WTC11 (cell line): Measurements from ENCODE around the gene LNX1. TPM values are rescaled to one million over a fixed set of nuclear protein-coding genes. Genes with fewer than 3 reads are reported as not detected.

Source experiments
- ATAC-seq: fragments of 200-7000 bp; cut with Tn5 transposase; 2 replicates; pipeline ENCODE4 v1.10.0; 2021; ENCODE audit warnings: mild to moderate bottlenecking, moderate library complexity
- CTCF ChIA-PET: fragments of 300-600 bp; sonication (Branson Sonifier 250); formaldehyde crosslinking; loops from one replicate; lab custom pipeline; 2021; ENCODE audit warnings: antibody characterized with exemption; lab: Charles Lee
- POLR2A ChIA-PET: fragments of 350-600 bp; sonication (Branson Sonifier 250); formaldehyde crosslinking; loops from one replicate; lab custom pipeline; 2021; ENCODE audit warnings: antibody characterized with exemption; lab: Charles Lee
- DNase-seq: peaks from one replicate; pipeline ENCODE4 v3.0.0; 2021; ENCODE audit warnings: low spot score
- H3K27ac Mint-ChIP-seq: 2 replicates; pipeline ENCODE4 v1.8.0; 2021; ENCODE audit warnings: mixed read lengths
- H3K27me3 Mint-ChIP-seq: 2 replicates; pipeline ENCODE4 v1.8.0; 2021; ENCODE audit warnings: low read depth, mild to moderate bottlenecking, moderate library complexity, mixed read lengths
- H3K36me3 Mint-ChIP-seq: 2 replicates; pipeline ENCODE4 v1.8.0; 2021; ENCODE audit warnings: mixed read lengths
- H3K4me1 Mint-ChIP-seq: 2 replicates; pipeline ENCODE4 v1.8.0; 2022; ENCODE audit warnings: mixed read lengths
- H3K4me3 Mint-ChIP-seq: 2 replicates; pipeline ENCODE4 v1.8.0; 2021; ENCODE audit warnings: mild to moderate bottlenecking, moderate library complexity, mixed read lengths
- H3K9me3 Mint-ChIP-seq: 2 replicates; pipeline ENCODE4 v1.8.0; 2021; ENCODE audit warnings: mixed read lengths
- CREB1 ChIP-seq: sonication (generic); formaldehyde crosslinking; IDR thresholded peaks from 2 replicates; pipeline ENCODE4 v1.8.0; 2023; ENCODE audit warnings: mild to moderate bottlenecking, missing genetic modification reagents
- EMX1 ChIP-seq: fragments of 250-450 bp; sonication (Bioruptor Pico); IDR thresholded peaks from 2 replicates; pipeline ENCODE4 v1.8.0; 2021; ENCODE audit warnings: mild to moderate bottlenecking
- ETV6 ChIP-seq: sonication (generic); formaldehyde crosslinking; IDR thresholded peaks from 2 replicates; pipeline ENCODE4 v1.8.1; 2022; ENCODE audit warnings: mild to moderate bottlenecking, missing genetic modification reagents
- GRHL2 ChIP-seq: fragments of 250-450 bp; sonication (Bioruptor Pico); IDR thresholded peaks from 2 replicates; pipeline ENCODE4 v1.8.0; 2022; ENCODE audit warnings: mild to moderate bottlenecking, moderate library complexity; ENCODE audit not compliant: insufficient replicate concordance, severe bottlenecking
- GTF2I ChIP-seq: fragments of 250-450 bp; sonication (Bioruptor Pico); conservative IDR thresholded peaks from 2 replicates; pipeline ENCODE4 v1.4.0; 2021; ENCODE audit warnings: mild to moderate bottlenecking
- NR1H2 ChIP-seq: sonication (generic); formaldehyde crosslinking; IDR thresholded peaks from 2 replicates; pipeline ENCODE4 v1.9.0; 2021; ENCODE audit warnings: mild to moderate bottlenecking, moderate library complexity, missing genetic modification reagents
- NR3C1 ChIP-seq: sonication (generic); formaldehyde crosslinking; conservative IDR thresholded peaks from 2 replicates; pipeline ENCODE4 v1.8.1; 2023; ENCODE audit warnings: low read depth, mild to moderate bottlenecking, missing genetic modification reagents
- OVOL2 ChIP-seq: fragments of 250-450 bp; sonication (Bioruptor Pico); IDR thresholded peaks from 2 replicates; pipeline ENCODE4 v1.9.0; 2021; ENCODE audit warnings: mild to moderate bottlenecking, borderline replicate concordance
- PRRX2 ChIP-seq: fragments of 250-450 bp; sonication (Bioruptor Pico); IDR thresholded peaks from 2 replicates; pipeline ENCODE4 v1.8.0; 2021; ENCODE audit warnings: mild to moderate bottlenecking
- SOX15 ChIP-seq: fragments of 250-450 bp; sonication (Bioruptor Pico); IDR thresholded peaks from 2 replicates; pipeline ENCODE4 v1.9.0; 2021; ENCODE audit warnings: mild to moderate bottlenecking
- total RNA-seq: library from RNA; stranded (reverse); gene quantifications from 3 replicates; pipeline ENCODE4 v1.2.3, GENCODE V29; 2021
- TF ChIP-seq, protein P1 (sequence below): sonication (generic); formaldehyde crosslinking; IDR thresholded peaks from 2 replicates; pipeline ENCODE4 v1.8.1; 2023; ENCODE audit warnings: mild to moderate bottlenecking, missing genetic modification reagents
- TF ChIP-seq, protein P2 (sequence below): sonication (generic); formaldehyde crosslinking; IDR thresholded peaks from 2 replicates; pipeline ENCODE4 v1.8.0; 2022; ENCODE audit warnings: mild to moderate bottlenecking, missing genetic modification reagents
- TF ChIP-seq, protein P3 (sequence below): fragments of 250-450 bp; sonication (Bioruptor Pico); IDR thresholded peaks from 2 replicates; pipeline ENCODE4 v1.9.0; 2021; ENCODE audit warnings: mild to moderate bottlenecking
- TF ChIP-seq, protein P4 (sequence below): sonication (generic); formaldehyde crosslinking; IDR thresholded peaks from 2 replicates; pipeline ENCODE4 v1.8.0; 2023; ENCODE audit warnings: missing genetic modification reagents
- TF ChIP-seq, protein P5 (sequence below): sonication (generic); formaldehyde crosslinking; IDR thresholded peaks from 2 replicates; pipeline ENCODE4 v1.8.1; 2023; ENCODE audit warnings: mild to moderate bottlenecking, moderate library complexity, missing genetic modification reagents
- TF ChIP-seq, protein P6 (sequence below): sonication (generic); formaldehyde crosslinking; IDR thresholded peaks from 2 replicates; pipeline ENCODE4 v1.8.1; 2023; ENCODE audit warnings: mild to moderate bottlenecking, missing genetic modification reagents, moderate library complexity
- TF ChIP-seq, protein P7 (sequence below): fragments of 250-450 bp; sonication (Bioruptor Pico); IDR thresholded peaks from 2 replicates; pipeline ENCODE4 v1.9.0; 2021; ENCODE audit warnings: moderate library complexity, mild to moderate bottlenecking, inconsistent platforms, borderline replicate concordance
- TF ChIP-seq, protein P8 (sequence below): sonication (generic); formaldehyde crosslinking; IDR thresholded peaks from 2 replicates; pipeline ENCODE4 v1.8.1; 2023; ENCODE audit warnings: mild to moderate bottlenecking, missing genetic modification reagents, borderline replicate concordance
- TF ChIP-seq, protein P9 (sequence below): sonication (generic); formaldehyde crosslinking; conservative IDR thresholded peaks from 2 replicates; pipeline ENCODE4 v1.8.1; 2023; ENCODE audit warnings: mild to moderate bottlenecking, low read depth, missing genetic modification reagents, moderate library complexity

LNX1 gene
- total RNA-seq, 1 experiment from 2014 or later: 5.9 TPM

DNA sequence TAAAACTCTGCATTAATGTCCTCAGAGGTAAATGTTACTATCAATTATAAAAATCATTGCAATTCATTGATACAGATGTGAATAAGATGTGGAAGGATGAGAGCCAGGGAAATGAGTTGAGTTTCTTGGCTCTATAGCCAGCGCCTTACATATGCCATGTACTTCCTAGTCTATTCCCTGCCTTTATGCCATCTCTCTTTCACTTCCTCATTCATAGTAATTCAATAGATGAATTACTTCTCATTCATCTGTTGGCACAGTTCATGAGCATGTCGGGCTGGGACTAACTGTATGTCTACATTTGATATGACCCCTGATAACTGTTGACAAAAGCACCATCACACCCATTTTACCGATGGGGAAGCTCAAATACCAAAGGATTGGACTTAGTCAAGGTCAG is 55.7 kb downstream of the LNX1 start (continued):
- TF ChIP-seq, protein P1, sequence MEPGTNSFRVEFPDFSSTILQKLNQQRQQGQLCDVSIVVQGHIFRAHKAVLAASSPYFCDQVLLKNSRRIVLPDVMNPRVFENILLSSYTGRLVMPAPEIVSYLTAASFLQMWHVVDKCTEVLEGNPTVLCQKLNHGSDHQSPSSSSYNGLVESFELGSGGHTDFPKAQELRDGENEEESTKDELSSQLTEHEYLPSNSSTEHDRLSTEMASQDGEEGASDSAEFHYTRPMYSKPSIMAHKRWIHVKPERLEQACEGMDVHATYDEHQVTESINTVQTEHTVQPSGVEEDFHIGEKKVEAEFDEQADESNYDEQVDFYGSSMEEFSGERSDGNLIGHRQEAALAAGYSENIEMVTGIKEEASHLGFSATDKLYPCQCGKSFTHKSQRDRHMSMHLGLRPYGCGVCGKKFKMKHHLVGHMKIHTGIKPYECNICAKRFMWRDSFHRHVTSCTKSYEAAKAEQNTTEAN (CRISPR knock-in tag): no peak

DNA sequence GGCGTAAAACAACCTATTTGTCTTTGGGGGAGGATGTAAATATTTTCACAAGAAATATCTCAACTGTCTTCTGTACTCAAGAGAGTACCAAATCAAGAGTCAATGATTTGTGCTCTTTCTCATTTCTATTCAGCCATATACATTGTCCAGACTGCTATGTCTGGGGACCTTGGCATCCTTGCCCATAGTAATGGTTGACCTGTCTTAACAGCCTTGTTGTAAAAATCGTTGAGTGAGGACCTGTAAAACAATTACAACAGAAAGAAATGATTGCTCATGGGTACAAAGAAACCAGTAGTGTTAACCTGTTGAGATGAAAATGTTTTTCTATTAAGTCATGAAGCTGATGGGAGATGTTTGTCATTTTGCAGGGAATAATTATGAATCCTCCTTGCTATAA is 56.6 kb downstream of the LNX1 start:
- POLR2A ChIA-PET: no interaction called here
- no peak for TF ChIP-seq NR3C1 (CRISPR knock-in tag)
- TF ChIP-seq, protein P2, sequence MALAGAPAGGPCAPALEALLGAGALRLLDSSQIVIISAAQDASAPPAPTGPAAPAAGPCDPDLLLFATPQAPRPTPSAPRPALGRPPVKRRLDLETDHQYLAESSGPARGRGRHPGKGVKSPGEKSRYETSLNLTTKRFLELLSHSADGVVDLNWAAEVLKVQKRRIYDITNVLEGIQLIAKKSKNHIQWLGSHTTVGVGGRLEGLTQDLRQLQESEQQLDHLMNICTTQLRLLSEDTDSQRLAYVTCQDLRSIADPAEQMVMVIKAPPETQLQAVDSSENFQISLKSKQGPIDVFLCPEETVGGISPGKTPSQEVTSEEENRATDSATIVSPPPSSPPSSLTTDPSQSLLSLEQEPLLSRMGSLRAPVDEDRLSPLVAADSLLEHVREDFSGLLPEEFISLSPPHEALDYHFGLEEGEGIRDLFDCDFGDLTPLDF (CRISPR knock-in tag): no peak
- no peak for TF ChIP-seq GTF2I
- no peak for TF ChIP-seq SOX15 (CRISPR knock-in tag)
- TF ChIP-seq, protein P3, sequence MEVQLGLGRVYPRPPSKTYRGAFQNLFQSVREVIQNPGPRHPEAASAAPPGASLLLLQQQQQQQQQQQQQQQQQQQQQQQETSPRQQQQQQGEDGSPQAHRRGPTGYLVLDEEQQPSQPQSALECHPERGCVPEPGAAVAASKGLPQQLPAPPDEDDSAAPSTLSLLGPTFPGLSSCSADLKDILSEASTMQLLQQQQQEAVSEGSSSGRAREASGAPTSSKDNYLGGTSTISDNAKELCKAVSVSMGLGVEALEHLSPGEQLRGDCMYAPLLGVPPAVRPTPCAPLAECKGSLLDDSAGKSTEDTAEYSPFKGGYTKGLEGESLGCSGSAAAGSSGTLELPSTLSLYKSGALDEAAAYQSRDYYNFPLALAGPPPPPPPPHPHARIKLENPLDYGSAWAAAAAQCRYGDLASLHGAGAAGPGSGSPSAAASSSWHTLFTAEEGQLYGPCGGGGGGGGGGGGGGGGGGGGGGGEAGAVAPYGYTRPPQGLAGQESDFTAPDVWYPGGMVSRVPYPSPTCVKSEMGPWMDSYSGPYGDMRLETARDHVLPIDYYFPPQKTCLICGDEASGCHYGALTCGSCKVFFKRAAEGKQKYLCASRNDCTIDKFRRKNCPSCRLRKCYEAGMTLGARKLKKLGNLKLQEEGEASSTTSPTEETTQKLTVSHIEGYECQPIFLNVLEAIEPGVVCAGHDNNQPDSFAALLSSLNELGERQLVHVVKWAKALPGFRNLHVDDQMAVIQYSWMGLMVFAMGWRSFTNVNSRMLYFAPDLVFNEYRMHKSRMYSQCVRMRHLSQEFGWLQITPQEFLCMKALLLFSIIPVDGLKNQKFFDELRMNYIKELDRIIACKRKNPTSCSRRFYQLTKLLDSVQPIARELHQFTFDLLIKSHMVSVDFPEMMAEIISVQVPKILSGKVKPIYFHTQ (CRISPR knock-in tag): no peak
- TF ChIP-seq, protein P4, sequence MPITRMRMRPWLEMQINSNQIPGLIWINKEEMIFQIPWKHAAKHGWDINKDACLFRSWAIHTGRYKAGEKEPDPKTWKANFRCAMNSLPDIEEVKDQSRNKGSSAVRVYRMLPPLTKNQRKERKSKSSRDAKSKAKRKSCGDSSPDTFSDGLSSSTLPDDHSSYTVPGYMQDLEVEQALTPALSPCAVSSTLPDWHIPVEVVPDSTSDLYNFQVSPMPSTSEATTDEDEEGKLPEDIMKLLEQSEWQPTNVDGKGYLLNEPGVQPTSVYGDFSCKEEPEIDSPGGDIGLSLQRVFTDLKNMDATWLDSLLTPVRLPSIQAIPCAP (CRISPR knock-in tag): no peak
- TF ChIP-seq, protein P5, sequence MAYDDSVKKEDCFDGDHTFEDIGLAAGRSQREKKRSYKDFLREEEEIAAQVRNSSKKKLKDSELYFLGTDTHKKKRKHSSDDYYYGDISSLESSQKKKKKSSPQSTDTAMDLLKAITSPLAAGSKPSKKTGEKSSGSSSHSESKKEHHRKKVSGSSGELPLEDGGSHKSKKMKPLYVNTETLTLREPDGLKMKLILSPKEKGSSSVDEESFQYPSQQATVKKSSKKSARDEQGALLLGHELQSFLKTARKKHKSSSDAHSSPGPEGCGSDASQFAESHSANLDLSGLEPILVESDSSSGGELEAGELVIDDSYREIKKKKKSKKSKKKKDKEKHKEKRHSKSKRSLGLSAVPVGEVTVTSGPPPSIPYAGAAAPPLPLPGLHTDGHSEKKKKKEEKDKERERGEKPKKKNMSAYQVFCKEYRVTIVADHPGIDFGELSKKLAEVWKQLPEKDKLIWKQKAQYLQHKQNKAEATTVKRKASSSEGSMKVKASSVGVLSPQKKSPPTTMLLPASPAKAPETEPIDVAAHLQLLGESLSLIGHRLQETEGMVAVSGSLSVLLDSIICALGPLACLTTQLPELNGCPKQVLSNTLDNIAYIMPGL (CRISPR knock-in tag): no peak
- no peak for TF ChIP-seq ETV6 (CRISPR knock-in tag)
- TF ChIP-seq, protein P6, sequence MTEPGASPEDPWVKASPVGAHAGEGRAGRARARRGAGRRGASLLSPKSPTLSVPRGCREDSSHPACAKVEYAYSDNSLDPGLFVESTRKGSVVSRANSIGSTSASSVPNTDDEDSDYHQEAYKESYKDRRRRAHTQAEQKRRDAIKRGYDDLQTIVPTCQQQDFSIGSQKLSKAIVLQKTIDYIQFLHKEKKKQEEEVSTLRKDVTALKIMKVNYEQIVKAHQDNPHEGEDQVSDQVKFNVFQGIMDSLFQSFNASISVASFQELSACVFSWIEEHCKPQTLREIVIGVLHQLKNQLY (CRISPR knock-in tag): no peak
- no peak for TF ChIP-seq NR1H2
- no peak for TF ChIP-seq CREB1 (CRISPR knock-in tag)
- TF ChIP-seq, protein P7, sequence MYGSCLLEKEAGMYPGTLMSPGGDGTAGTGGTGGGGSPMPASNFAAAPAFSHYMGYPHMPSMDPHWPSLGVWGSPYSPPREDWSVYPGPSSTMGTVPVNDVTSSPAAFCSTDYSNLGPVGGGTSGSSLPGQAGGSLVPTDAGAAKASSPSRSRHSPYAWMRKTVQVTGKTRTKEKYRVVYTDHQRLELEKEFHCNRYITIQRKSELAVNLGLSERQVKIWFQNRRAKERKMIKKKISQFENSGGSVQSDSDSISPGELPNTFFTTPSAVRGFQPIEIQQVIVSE (CRISPR knock-in tag): no peak
- TF ChIP-seq OVOL2 (CRISPR knock-in tag): no peak
- no peak for TF ChIP-seq EMX1 (CRISPR knock-in tag)
- TF ChIP-seq, protein P8, sequence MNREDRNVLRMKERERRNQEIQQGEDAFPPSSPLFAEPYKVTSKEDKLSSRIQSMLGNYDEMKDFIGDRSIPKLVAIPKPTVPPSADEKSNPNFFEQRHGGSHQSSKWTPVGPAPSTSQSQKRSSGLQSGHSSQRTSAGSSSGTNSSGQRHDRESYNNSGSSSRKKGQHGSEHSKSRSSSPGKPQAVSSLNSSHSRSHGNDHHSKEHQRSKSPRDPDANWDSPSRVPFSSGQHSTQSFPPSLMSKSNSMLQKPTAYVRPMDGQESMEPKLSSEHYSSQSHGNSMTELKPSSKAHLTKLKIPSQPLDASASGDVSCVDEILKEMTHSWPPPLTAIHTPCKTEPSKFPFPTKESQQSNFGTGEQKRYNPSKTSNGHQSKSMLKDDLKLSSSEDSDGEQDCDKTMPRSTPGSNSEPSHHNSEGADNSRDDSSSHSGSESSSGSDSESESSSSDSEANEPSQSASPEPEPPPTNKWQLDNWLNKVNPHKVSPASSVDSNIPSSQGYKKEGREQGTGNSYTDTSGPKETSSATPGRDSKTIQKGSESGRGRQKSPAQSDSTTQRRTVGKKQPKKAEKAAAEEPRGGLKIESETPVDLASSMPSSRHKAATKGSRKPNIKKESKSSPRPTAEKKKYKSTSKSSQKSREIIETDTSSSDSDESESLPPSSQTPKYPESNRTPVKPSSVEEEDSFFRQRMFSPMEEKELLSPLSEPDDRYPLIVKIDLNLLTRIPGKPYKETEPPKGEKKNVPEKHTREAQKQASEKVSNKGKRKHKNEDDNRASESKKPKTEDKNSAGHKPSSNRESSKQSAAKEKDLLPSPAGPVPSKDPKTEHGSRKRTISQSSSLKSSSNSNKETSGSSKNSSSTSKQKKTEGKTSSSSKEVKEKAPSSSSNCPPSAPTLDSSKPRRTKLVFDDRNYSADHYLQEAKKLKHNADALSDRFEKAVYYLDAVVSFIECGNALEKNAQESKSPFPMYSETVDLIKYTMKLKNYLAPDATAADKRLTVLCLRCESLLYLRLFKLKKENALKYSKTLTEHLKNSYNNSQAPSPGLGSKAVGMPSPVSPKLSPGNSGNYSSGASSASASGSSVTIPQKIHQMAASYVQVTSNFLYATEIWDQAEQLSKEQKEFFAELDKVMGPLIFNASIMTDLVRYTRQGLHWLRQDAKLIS: no peak
- TF ChIP-seq GRHL2 (CRISPR knock-in tag): no peak
- TF ChIP-seq, protein P9, sequence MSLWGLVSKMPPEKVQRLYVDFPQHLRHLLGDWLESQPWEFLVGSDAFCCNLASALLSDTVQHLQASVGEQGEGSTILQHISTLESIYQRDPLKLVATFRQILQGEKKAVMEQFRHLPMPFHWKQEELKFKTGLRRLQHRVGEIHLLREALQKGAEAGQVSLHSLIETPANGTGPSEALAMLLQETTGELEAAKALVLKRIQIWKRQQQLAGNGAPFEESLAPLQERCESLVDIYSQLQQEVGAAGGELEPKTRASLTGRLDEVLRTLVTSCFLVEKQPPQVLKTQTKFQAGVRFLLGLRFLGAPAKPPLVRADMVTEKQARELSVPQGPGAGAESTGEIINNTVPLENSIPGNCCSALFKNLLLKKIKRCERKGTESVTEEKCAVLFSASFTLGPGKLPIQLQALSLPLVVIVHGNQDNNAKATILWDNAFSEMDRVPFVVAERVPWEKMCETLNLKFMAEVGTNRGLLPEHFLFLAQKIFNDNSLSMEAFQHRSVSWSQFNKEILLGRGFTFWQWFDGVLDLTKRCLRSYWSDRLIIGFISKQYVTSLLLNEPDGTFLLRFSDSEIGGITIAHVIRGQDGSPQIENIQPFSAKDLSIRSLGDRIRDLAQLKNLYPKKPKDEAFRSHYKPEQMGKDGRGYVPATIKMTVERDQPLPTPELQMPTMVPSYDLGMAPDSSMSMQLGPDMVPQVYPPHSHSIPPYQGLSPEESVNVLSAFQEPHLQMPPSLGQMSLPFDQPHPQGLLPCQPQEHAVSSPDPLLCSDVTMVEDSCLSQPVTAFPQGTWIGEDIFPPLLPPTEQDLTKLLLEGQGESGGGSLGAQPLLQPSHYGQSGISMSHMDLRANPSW (CRISPR knock-in tag): no peak
- TF ChIP-seq PRRX2 (CRISPR knock-in tag): no peak
- TF ChIP-seq, all 79 proteins: peak for 0
- CTCF ChIA-PET: no interaction called here
- Mint-ChIP-seq H3K4me3 (no peak overlapping the region), H3K27me3 (peaks cover 4% of the 10 kb centered on the region), H3K27ac (no peak overlapping the region), H3K4me1 (peaks cover 44% of the 10 kb centered on the region), H3K9me3 (no peaks in the 10 kb centered on the region), H3K36me3 (no peaks in the 10 kb centered on the region)
- no peak for ATAC-seq
- no peak for DNase-seq
